ENCODE results near the gene ATP2B3. TPM values are rescaled to one million over a fixed set of nuclear protein-coding genes. Genes with fewer than 3 reads are reported as not detected.

Gene ATP2B3
- total and polyA plus RNA-seq, 10 of the 15 experiments (the other 5 are each of a cell fraction or from before 2014, with no cell fraction given): 0.01 TPM; not detected in 9

GRCh38 chrX:153510383-153510782 is 7.1 kb upstream of the ATP2B3 start:
- Histone ChIP-seq H2AFZ (ENCODE audit: control insufficient read depth, low read depth, low read length) (no peak overlapping the region), H3K4me2 (ENCODE audit: control insufficient read depth, insufficient read depth) (no peak overlapping the region), H3K4me3 (no peak overlapping the region), H3K36me3 (ENCODE audit: control insufficient read depth in 2 of 2, insufficient read depth in 2 of 2, low read length in 1 of 2) (no peaks in the 10 kb centered on the region), H3K9me3 (replicated peaks; ENCODE audit: control insufficient read depth, insufficient read depth, low read length) (no peaks in the 10 kb centered on the region; the same call in 2 of the 3 replicates), H4K20me1 (ENCODE audit: control insufficient read depth, insufficient read depth) (no peaks in the 10 kb centered on the region), H3K27me3 (replicated peaks in 1 of 2; ENCODE audit: control insufficient read depth in 2 of 2, insufficient read depth in 2 of 2, low read length in 1 of 2) (no peaks in the 10 kb centered on the region), H3K79me2 (ENCODE audit: control insufficient read depth, insufficient read depth, low read length) (no peaks in the 10 kb centered on the region), H3K27ac (ENCODE audit: control insufficient read depth, insufficient read depth) (no peak overlapping the region), H3K4me1 (ENCODE audit: control insufficient read depth, insufficient read depth, low read length) (no peaks in the 10 kb centered on the region), H3K9ac (ENCODE audit: control insufficient read depth, insufficient read depth, low read length) (no peak overlapping the region)
- POLR2A ChIA-PET: no interaction called here
- ATAC-seq: no peak
- RAD21 ChIA-PET (ENCODE audit: unreplicated experiment): no interaction called here
- TF ChIP-seq STAT1 (conservative IDR thresholded peaks at IDR 0.05) (no peak), SREBF2 (IDR thresholded peaks at IDR 0.05; ENCODE audit: low read length) (no peak), TCF3 (IDR thresholded peaks at IDR 0.05; ENCODE audit: borderline replicate concordance, insufficient read depth, low read depth, low read length) (no peak), BHLHE40 (IDR thresholded peaks at IDR 0.05; ENCODE audit: borderline replicate concordance in 1 of 2, low read depth in 2 of 2, low read length in 1 of 2) (no peak)
- TF ChIP-seq, protein P1, sequence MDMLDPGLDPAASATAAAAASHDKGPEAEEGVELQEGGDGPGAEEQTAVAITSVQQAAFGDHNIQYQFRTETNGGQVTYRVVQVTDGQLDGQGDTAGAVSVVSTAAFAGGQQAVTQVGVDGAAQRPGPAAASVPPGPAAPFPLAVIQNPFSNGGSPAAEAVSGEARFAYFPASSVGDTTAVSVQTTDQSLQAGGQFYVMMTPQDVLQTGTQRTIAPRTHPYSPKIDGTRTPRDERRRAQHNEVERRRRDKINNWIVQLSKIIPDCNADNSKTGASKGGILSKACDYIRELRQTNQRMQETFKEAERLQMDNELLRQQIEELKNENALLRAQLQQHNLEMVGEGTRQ (IDR thresholded peaks at IDR 0.05; ENCODE audit: borderline replicate concordance, low read depth, low read length): no peak
- TF ChIP-seq, protein P2, sequence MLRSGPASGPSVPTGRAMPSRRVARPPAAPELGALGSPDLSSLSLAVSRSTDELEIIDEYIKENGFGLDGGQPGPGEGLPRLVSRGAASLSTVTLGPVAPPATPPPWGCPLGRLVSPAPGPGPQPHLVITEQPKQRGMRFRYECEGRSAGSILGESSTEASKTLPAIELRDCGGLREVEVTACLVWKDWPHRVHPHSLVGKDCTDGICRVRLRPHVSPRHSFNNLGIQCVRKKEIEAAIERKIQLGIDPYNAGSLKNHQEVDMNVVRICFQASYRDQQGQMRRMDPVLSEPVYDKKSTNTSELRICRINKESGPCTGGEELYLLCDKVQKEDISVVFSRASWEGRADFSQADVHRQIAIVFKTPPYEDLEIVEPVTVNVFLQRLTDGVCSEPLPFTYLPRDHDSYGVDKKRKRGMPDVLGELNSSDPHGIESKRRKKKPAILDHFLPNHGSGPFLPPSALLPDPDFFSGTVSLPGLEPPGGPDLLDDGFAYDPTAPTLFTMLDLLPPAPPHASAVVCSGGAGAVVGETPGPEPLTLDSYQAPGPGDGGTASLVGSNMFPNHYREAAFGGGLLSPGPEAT (IDR thresholded peaks at IDR 0.05; ENCODE audit: low read depth): no peak
- BruUV-seq (replicated peaks): no TSS peak
- SMC1A ChIA-PET (ENCODE audit: uncharacterized antibody, unreplicated experiment): no interaction called here
- intact Hi-C loops (cut with micrococcal nuclease; ENCODE audit: unreplicated experiment) (no loop called here), in situ Hi-C loops (cut with MboI) (no loop called here)
- WGBS (ENCODE audit: insufficient coverage, insufficient replicate concordance, low lambda C conversion rate, missing lambda C conversion rate): 41% methylated on average over 10 of the region's 11 CpGs
- CTCF ChIA-PET: interaction anchor here (0.8 to 1.0 kb wide), 2 partner anchors 29 to 174 kb away, joined by 4 read pairs; no protein-coding TSS in a partner anchor
- no peak for DNase-seq (ENCODE audit: low read depth, low spot score)
- no peak for FAIRE-seq

All from GM12878 (cell line).